GM18511 (cell line): ENCODE results near the gene LTO1.

ENCODE experiments used
- ATAC-seq: cut with Tn5 transposase; IDR thresholded peaks from one replicate; pipeline ENCODE4 v1.9.1; 2021; ENCODE audit warnings: mild to moderate bottlenecking, moderate library complexity; ENCODE audit not compliant: unreplicated experiment

The LTO1 gene, protein sequence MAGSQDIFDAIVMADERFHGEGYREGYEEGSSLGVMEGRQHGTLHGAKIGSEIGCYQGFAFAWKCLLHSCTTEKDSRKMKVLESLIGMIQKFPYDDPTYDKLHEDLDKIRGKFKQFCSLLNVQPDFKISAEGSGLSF

DNA sequence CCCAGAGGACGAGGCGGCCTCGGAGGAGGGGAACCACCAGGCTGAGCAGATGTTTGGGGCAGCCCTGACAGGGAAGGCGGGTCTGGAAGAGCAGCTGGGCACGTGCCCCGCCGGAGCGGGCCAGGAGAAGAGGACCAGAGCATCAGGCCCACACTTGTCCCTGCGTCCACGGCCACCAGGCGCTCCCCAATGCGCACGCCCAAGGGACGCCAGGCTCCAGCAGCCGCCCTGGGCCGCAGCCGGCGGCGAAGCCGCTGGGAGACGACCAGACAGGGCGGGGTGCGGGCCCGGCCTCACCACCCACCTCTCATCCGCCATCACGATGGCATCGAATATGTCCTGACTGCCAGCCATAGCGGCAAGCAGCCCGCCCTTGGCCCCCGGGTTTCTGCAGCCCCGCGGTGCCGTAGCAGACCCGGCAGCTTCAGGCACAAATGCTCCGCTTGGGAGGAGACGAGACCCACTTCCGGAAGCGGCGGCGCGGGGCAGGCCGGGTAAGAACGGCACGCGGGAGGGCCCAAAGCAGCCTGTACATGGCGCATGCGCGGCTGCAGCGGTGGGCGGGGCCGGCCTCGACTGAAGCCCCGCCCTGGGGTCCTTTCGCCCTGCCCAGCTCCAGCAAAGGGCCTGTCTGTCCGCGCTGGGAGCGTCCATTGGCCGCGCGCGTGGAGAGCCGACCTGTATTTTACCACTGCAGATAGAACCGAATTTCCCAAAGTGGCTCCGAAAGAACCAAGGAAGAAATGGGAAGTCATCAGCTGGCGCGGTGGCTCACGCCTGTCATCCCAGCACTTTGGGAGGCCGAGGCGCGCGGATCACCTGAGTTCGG, at the start of gene LTO1:
LTO1 (minus strand) TSS at position 468 of the 829 bp plus-strand sequence; CDS start at position 354, 114 bp downstream.
- peak; percentile 91 for ATAC-seq

DNA sequence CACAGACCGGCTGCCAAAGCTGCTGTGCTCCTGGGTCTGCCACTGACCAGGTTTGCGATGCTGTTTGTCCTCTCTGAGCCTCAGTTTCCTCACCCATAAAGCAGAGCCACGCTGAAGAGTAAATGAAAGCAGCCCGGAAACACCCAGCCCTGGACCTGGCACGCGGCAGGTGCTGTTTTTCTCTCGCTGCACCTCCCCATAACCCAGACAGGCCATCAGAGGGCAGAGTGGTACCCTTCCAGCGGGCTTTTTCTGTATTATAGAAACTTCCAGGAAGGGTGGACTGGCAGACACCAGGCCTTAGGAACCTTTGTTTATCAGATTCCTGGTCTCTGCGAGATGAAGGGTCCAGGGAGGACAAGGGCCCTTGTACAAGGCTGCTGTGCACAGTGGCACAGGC, 46.6 kb upstream of the LTO1 start:
- no peak for ATAC-seq

DNA sequence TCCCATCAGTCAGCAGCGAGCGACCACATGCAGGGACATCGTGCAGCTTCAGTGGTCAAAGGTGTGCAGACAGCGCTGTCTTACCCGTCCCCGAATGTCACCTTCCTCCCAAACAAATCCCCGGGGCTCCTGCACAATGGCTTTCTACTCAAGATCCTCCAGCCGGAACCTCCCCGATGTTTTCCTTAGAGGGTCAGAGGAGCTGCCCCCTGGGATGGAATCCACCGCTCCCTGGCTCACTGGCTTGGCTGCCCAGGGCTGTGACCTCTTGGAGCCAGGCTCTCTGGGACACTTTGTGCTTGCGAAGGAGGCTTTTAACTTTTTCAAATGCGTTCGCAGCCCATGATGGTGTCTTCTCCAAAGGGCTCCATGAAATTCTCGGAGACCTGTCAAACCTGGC, 46.0 kb upstream of the LTO1 start:
- ATAC-seq, result no peak

DNA sequence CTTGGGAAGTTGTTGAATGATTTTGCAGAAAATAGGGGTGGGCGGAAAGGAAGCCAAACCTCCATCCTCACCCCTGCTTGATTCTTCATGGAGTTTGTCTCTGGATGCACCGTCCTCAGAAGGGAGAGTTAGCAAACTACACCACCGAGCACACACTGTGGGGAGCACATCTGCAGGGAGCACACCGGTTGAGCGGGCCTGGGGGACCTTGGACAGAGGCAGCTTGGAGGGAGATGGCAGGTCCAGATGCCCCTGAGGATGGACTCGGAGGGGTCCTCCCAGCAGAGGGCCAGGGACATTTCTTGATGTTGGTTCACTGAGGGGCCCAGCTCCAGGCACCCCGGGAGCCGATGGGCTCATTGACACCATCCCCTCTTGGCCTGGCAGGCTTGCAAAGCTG, 43.8 kb upstream of the LTO1 start:
- no peak for ATAC-seq

DNA sequence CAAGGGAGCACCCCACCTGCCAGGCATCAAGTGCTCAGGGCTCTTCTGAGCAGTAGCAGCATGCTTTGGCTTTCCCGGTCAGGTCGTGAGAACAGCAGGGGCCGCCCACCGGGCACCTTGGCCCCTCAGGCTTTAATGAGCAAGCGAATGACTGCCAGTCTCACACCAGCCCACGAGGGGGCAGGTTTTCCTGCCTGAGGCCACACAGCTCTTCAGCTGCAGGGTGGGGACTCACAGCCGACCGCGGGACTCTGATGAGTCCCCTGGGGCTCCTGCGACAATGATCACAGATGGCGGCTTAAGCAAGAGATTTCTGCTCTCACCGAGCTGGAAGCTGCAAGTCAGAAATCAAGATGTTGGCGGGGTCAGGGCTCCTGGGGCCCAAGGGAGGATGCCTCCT, 43.0 kb upstream of the LTO1 start:
- ATAC-seq, result no peak

DNA sequence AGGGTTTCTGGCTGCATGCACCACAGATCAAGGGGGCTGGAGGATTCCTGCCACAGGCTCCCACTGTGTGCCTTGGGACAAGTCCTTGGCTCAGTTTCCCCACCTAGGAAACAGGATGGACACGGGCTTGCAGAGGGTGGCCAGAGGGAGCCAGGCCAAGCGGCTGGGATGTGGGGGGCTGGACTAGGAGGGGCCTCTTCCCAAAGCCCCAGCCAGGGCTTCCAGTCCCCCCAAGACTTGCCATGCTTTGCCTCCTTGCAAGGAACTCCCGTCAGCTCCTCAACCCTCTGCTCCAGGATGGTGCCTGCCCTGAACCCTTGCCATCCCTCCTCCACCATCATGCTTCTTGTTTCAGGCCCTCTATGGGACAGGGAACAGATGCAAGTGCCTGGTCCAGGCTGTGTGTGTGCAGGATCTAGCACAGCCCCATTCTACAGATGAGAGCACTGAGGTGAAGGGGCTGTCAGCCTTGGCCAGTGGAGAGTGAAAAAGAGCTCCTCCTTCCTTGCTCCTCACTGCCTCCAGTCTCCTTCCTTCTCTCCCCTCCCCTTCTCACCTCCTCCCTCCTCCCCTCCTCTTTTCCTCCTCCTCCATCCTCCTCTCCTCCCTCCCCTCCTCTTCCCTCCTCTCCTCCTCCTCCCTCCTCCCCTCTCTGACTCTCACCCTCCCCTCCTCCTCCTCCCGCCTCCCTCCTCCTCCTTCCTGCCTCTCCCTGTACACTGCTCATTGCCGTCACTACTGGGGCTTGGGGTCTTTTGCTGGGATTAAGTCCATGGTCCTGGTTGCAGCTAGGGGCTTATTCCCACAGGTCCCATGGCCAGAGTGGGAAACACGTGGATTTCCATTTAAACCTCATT, 42.0 kb upstream of the LTO1 start:
- no peak for ATAC-seq

DNA sequence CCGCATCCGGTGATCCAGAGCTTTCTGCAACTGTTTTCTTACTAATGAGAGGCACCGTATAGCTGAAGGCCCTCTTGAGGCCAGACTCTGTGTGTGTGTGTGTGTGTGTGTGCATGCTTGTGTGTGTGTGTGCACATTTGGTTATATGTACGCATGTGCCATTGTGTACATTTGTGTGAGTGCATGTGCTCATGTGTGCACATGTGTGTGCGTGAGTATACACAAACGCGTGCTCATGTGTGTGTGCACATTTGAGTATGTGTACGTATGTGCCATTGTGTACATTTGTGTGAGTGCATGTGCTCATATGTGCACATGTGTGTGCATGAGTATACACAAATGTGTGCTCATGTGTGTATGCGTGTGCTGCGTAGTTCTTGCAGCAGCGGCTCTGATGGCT, 40.9 kb upstream of the LTO1 start:
- ATAC-seq, result no peak

DNA sequence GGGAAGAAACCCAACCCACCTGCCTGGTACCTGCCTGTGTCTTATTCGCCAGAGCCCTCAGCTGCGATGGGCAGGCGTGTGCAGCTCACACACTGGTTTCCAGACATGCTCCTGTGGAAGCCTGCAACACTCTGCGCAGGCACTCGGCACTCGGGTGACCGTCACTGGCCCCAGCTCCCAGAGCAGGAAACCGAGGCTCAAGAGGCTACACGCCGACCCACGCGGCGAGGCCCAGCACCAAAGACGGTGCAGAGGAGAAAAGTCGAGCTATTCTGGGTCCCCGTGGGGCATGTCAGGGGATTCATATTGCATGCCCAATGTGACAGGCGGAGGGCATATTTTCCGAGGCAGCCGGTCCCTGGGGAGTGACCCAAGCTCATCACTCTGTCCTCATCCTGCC, 40.3 kb upstream of the LTO1 start:
- ATAC-seq, result no peak

DNA sequence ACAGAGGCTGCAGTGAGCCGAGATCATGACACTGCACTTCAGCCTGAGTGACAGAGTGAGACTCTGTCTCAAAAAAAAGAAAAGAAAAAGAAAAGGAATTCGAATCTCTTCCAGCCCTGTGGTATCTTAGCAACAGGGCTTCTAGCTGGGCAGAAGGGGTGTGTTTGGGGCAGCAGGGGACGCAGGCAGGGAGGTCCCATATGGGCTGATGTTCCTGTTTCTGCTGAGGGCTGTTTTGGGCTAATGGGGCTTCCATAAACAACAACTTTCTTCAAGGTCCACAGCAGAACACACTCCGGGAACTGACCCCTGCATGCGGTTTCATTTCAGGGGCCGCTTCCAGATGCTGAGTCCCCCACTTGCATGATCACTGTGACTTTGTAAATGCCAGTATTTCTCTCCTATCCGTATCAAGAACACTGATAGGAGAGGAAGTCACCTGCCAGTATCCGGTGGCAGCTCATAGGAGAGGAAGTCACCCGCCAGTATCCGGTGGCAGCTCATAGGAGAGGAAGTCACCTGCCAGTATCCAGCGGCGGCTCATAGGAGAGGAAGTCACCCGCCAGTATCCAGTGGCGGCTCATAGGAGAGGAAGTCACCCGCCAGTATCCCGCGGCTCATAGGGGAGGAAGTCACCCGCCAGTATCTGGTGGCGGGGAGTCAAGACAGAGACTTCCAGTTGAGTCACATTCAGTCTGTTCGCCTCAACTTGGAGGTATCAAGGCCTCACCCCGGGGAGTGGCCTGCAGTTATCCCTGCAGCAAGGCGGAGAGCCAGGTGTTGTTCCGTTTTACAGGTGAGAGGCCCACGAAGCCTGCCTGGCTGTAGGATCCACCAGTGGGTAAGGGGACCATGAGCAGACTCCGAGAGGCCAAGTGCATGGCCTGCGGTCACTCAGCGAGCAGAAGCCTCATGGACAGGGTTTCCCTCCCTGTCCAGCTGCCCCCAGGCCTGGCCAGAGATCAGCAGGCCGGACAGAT, 37.0 kb upstream of the LTO1 start:
- no peak for ATAC-seq

DNA sequence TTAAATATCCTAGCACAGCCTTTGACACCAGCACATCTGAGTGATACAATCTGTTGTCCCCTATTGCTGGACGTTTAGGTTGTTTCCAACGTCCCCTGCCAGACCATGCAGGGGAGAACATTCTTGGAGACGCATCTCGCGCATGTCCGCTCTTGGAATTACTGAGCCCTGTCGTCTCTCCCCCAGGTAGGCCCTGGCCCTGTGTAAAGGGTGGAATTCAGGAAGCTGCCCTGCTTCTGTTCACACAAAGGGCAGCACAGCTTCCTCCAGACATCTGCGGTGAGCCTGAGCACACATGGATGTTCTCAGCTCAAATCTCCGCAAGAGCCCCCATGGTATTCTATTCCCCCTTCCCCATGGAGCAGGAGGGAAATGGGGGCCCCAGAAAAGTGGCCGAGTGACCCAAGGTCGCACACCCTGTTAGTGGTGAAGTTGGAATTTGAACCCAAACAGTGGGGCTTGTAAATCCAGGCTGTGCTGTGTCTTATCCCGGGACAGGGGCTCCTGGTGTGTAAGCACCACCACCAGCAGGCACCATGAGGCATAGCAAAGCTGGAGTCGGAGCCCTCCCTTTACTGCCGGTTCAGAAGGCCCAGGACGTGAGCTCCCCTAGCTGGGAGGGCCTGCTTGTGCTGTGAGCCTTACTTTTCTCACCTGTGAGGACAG, 33.7 kb upstream of the LTO1 start:
- no peak for ATAC-seq

DNA sequence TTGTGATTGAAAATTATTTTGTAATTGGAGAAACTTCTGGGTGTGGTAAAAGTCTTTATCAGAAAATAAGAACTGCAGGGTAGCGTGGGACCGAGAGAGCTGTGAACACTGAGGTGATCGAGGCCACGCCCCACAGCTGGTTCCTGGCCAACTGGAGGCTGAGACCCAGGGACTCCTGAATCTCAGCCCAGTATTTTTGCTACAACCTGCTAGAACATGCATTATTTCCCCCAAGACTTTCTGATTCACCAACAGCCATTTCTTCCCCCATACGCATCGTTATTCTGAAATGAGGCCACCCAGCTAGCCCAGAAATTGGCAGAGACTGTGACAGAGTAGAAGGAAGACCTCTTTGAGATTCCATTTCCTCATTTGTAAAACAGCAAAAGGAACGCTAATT, 32.0 kb upstream of the LTO1 start:
- ATAC-seq, result no peak

DNA sequence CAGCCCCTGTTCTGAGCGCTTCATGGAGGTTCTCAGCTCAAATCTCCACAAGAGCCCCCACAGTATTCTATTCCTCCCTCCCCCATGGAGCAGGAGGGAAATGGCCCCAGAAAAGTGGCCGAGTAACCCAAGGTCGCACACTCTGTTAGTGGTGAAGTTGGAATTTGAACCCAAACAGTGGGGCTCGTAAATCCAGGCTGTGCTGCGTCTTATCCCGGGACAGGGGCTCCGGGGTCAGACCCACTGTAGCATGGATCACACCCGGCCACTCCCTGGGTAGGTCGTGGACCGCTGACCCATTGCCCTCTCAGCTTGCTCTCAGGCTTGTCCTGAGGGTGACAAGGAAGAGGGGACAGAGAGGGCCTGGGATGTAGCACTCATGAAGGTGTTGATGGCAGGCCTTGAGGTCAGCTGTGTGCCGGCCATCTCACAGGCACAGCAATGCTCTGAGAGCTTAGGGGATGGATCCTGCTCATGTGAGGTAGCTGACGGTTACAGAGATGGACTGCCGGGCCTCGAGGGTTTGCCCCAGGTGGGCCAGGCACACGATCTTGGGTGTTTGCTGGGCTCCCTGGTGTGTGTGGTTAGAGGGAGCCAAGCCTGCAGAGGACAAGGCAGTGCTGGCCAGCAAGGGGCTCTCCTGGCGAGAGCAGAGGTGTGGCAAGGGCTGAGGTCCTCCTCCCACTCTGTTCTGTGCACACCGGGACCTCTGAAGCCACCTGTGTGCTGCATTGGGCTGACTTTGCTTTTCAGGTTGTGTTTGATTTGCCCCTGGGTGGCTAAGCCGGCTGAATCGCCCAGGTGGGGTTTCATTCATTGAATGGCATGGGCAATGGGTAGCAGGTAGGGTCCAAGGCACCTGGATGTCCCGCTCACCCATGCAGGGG, 31.0 kb upstream of the LTO1 start:
- ATAC-seq, result no peak

DNA sequence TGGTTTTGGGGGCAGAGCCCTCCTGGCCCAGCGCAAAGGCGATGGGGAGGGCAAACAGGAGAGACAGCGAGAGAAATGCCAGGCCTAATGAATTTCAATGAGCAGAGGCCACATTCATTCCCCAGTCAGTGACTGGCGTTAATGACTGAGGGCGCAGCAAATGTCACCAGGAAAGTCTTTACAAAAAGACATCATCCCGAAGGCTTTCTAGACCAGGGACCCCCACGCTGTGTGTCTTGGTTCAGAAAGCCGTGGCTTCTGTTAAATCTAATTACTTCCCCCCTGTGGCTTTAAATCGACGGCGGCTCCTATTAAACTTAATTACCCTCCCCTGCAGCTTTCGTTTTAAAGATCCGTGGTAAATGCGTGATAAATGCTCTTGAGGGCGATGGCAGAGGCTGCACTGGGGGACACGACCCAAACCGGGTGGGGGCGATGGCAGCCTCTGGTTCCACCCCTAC, 30.2 kb upstream of the LTO1 start:
- ATAC-seq, result no peak

DNA sequence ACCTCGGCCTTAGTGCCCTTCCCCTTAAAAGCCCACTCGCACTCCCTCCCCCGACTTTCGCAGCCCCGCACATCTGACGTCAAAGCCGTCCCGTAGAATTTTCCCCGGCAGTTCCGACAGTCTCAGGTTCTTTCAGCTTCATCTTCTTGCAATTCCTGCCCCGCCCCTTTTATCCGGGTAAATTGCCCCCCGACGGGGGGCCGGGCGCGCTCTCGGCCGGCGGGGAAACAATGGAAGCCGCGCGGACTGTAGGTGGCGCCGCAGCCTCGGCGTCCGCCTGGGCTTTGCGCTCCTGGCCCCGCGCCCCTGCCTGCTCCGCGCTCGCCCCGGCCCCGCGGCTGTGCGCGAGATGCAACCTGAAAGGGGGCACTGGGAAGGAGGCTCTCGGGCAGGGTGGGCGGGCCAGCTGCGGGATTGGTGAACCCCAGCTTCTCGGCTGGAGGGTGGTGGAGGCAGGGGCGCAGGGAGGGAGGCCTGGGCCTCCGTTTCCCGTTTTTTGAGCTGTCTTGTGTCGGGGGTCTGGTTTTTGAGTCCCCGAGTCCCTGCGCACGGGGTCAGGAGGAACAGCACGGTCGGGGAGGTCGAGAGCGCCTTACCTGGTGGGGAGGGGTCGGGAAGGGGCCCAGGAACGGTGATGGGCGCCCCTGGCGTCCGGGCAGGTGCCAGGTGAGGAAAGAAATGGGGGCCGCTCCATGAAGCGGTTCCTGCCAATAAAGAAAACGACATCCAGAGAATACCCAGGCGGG, 29.5 kb upstream of the LTO1 start:
- no peak for ATAC-seq

DNA sequence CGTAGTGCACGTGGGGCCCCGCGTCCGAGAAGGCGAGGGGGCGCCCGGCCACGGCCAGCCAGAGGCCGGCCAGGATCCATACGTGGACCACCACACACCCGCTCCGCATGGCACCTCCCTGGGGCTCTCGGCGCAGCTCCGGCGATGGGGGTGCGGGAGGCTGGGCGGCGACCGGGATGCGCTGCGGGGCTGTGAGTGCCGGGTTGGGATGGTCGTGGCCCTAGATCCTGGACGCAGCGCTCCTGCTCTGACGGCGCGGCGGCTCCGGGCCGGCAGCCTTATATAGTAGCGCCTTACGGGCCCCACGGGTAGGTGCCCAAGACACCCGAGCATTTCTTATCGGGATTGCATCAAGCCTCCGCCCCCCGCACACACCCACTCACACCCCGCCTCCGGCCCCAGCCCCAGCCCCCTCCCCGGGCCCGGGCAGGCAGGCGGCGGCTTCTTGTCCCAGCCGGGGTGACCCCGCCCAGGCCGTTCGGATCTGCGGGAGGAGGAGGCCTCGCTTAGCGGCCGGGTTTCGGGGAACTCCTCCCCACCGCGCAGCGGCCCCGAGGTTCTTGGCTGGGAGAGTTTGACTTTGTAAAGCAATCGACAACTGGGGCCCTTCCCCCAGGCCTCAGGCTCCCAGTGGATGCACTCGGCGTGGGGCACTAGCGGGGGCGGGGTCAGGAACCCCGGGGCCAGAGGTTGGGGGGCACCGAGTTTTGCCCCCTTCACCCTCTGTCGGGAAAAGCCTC, 28.8 kb upstream of the LTO1 start, which contains the start of gene FGF19:
FGF19 (minus strand) TSS at position 255 of the 740 bp plus-strand sequence; CDS start at position 109, 146 bp downstream.
- ATAC-seq, result no peak

DNA sequence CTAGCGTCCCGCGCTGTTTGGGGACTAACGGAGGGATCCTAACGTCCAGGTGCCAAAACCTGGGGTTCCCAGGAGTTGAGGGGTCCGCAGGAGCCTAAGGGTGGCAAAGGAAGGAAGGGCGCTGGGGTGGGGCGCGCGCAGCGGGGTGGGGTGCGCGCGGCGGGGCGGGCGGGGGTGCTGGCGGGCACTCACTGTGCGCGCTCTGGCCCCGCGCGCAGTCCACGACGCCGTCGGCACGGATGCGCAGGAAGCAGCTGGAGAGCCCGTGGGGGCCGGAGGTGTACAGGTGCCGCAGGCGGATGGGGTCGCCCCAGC, 28.3 kb upstream of the LTO1 start:
- ATAC-seq, result no peak

DNA sequence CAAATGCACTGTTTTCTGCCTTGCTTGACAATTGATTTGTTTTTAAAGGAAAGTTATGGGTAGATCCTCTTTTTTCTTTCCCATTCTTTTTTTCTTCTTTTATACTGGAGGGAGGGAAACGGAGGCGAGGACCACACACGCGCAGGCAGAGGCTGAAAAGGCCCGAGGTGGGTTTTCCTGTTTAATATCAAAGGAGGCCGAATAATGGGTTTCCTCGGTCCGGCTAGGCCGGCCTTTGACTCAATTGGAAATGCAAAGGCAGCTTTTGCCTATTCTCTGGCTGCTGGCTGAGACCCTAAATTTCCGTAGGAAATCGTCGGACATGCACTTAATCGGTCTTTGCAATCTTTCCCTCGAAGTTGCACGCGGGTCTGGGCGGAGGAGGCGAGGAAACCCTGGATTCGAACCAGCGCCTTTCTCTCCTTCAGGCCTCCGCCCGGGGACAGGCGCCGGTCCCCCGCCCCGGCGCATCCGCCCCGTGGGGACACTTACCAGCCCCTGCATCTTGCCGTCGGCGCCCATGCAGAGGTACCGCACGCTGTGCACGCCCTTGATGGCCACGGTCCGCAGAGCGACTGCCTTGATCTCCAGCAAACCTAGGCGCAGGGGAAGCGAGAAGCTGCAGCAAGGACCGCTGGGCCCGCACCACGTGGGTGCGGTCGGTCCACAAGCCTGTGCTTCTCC, 27.8 kb upstream of the LTO1 start:
- no peak for ATAC-seq
